ACC112 (cell line): ENCODE results near the gene TLE5.

ENCODE experiments used
- H2AFZ ChIP-seq: fragments of 200-600 bp; sonication (generic); one replicate; pipeline ENCODE4 v1.6.0; 2017; ENCODE audit warnings: antibody characterized with exemption, low read length; ENCODE audit not compliant: unreplicated experiment
- H3K27ac ChIP-seq: fragments of 200-600 bp; sonication (generic); 2 replicates; pipeline ENCODE4 v1.5.1; 2014; ENCODE audit warnings: low read depth, mild to moderate bottlenecking, antibody characterized with exemption, low read length, moderate library complexity
- H3K27me3 ChIP-seq: fragments of 200-600 bp; sonication (generic); 2 replicates; pipeline ENCODE4 v1.6.1; 2014; ENCODE audit warnings: mild to moderate bottlenecking, antibody characterized with exemption, low read length, moderate library complexity, mixed read lengths; ENCODE audit not compliant: insufficient read depth
- H3K36me3 ChIP-seq: fragments of 200-600 bp; sonication (generic); 2 replicates; pipeline ENCODE4 v1.6.1; 2016; ENCODE audit warnings: mild to moderate bottlenecking, antibody characterized with exemption, low read length, moderate library complexity, mixed read lengths; ENCODE audit not compliant: insufficient read depth
- H3K4me1 ChIP-seq: fragments of 200-600 bp; sonication (generic); one replicate; pipeline ENCODE4 v1.6.1; 2016; ENCODE audit warnings: low read length, mixed read lengths; ENCODE audit not compliant: insufficient read depth, unreplicated experiment, control insufficient read depth
- H3K4me3 ChIP-seq: fragments of 200-600 bp; sonication (generic); 2 replicates; pipeline ENCODE4 v1.5.1; 2014; ENCODE audit warnings: mild to moderate bottlenecking, low read depth, low read length
- H3K79me2 ChIP-seq: fragments of 200-600 bp; sonication (generic); one replicate; pipeline ENCODE4 v1.6.0; 2016; ENCODE audit warnings: low read length; ENCODE audit not compliant: control insufficient read depth, unreplicated experiment, insufficient read depth

TLE5 gene

DNA sequence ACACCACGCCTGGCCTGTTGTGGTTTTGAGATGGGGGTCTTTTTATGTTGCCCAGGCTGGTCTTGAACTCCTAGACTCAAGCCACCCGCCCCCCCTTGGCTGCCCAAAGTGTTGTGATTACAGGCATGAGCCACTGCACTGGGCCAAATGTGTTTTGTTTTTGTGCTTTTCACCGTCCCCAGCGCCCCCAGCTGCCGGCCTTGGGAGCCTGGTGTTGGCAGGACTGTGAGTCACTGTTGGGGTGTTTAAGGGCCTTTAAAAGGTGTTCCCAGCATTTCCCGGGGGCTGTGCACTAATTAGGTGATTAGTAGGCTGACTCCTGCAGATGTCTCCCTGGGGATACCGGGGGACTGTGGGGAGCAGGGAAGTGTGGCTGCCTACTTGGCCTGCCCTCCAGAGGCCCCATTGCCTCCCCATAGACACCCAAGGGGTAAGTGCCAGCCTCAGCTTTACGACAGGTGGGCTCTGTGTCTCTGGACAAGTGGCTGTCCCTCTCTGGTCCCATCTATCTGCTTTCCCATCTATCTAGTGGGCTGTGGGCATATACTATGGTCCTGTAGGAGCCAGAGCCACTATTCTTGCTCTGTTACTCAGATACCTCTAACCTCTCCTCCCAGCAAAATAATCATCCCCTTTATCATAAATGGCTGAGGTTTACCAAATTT lies 11.8 kb upstream of the TLE5 start:
- H3K27me3 ChIP-seq = no peaks in the 10 kb centered on the region
- no peaks in the 10 kb centered on the region for H3K36me3 ChIP-seq
- H3K79me2 ChIP-seq = no peaks in the 10 kb centered on the region
- no peak overlapping the region for H2AFZ ChIP-seq
- H3K4me3 ChIP-seq = no peak overlapping the region
- H3K4me1 ChIP-seq = no peaks in the 10 kb centered on the region
- H3K27ac ChIP-seq = no peak overlapping the region

DNA sequence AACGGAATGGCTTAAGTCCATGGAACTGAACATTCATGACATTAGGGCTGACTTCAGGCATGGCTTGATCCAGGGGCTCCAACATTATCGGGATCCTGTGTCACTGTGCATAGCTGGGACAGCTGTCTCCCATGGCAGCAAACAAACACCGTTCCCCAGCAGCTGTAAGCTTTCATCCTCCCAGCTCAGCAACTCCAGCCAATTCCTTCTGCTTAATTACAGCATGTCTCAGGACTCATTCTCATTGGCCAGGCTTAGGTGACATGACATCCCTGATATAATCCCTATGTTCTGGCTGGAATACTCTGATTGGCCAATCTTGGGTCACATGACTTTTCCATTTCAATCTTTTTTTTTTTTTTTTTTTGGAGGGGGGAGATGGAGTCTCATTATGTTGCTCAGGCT lies 10.9 kb upstream of the TLE5 start:
- Histone ChIP-seq H3K27ac (no peak overlapping the region), H3K27me3 (no peaks in the 10 kb centered on the region), H2AFZ (no peak overlapping the region), H3K36me3 (no peaks in the 10 kb centered on the region), H3K4me3 (no peak overlapping the region), H3K4me1 (no peaks in the 10 kb centered on the region), H3K79me2 (no peaks in the 10 kb centered on the region)

DNA sequence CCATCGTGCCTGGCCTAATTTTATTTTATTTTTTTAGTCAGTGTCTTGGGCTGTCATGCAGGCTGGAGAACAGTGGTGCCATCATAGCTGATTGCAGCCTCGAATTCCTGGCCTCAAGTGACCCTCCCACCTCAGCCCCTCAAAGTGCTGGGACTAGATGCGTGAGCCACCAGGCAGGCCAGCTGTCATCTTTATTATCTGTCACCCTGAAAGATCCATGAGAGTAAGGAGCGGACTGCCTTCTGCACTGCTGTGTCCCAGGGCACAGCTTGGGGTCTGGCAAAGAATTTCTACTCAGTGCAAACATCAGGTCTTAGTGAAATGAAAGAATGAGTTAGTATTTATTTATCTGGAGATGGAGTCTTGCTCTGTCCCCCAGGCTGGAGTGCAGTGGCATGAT lies 9.5 kb upstream of the TLE5 start:
- Histone ChIP-seq H2AFZ (no peak overlapping the region), H3K79me2 (no peaks in the 10 kb centered on the region), H3K36me3 (no peaks in the 10 kb centered on the region), H3K27me3 (no peaks in the 10 kb centered on the region), H3K27ac (no peak overlapping the region), H3K4me3 (no peak overlapping the region), H3K4me1 (no peaks in the 10 kb centered on the region)

DNA sequence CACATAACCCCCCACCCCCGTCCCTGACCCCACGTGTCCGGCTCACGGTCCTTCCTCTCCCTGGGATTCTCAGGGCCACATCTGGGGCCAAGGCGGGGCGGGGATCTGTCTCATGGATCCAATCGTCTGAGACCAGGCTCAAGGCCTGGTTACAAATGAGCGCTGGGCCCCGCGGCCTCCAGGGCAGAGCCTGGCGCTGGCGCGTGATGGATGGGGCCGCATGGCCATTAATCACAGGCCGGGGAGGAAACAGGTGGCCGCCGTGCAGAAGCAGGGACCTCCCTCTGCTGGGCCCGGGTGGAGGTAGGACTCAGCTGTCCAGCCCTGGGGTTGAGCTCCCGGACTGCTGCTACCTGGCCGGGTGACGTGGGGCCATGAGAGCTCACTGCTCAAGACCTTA lies 5.8 kb upstream of the TLE5 start:
- no peaks in the 10 kb centered on the region for H3K79me2 ChIP-seq
- no peak overlapping the region for H2AFZ ChIP-seq
- no peak overlapping the region for H3K27ac ChIP-seq
- no peaks in the 10 kb centered on the region for H3K36me3 ChIP-seq
- H3K27me3 ChIP-seq = no peaks in the 10 kb centered on the region
- H3K4me3 ChIP-seq = no peak overlapping the region
- no peaks in the 10 kb centered on the region for H3K4me1 ChIP-seq

DNA sequence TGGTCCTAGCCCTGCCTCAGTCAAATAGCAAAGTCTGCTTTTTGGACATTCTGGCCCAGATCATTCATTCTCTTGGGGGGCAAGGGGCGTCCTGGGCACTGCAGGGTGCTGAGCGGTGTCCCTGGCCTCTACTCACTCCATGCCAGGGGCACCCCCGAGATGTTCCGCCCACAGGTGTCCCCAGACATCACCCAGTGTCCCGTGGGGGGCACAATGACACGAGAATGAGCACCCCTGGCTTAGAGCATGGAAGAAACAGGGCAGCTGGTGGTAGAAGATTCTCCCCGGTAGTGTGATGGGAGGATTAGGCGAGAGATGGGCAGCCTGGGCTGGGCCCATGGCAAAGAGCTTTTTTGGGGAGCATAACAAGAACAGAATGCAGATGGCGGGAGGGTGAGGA lies 5.3 kb upstream of the TLE5 start:
- H3K4me1 ChIP-seq = no peaks in the 10 kb centered on the region
- H3K27me3 ChIP-seq = no peaks in the 10 kb centered on the region
- H2AFZ ChIP-seq = no peak overlapping the region
- H3K79me2 ChIP-seq = no peaks in the 10 kb centered on the region
- no peak overlapping the region for H3K4me3 ChIP-seq
- H3K36me3 ChIP-seq = no peaks in the 10 kb centered on the region
- no peak overlapping the region for H3K27ac ChIP-seq

DNA sequence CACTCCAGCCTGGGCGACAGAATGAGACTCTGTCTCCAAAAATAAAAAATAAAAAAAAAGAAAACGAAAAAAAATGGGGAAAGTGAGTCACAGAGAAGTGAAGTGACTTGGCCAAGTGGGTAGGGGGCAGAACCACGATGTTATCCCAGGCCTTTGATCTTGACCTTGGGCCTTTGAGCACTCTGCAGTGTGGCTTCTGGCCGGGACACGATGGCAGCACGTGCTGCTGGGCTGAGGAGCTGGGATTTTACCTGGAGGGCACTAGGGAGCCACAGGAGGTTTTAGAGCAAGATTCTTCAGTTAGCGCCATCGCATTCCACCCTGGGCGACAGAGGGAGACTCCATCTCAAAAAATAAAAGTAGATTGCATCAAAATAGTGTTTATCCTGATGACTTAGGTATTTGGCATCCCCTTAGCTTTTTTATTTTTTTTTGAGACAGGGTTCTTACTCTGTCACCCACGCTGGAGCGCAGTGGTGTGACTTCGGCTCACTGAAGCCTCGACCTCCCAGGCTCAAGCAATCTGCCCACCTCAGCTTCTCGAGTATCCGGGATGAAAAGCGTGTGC lies 4.3 kb upstream of the TLE5 start:
- no peak overlapping the region for H2AFZ ChIP-seq
- H3K27me3 ChIP-seq = no peaks in the 10 kb centered on the region
- H3K4me3 ChIP-seq = no peak overlapping the region
- H3K4me1 ChIP-seq = no peaks in the 10 kb centered on the region
- H3K27ac ChIP-seq = no peak overlapping the region
- H3K36me3 ChIP-seq = no peaks in the 10 kb centered on the region
- H3K79me2 ChIP-seq = peaks cover under 1% of the 10 kb centered on the region

DNA sequence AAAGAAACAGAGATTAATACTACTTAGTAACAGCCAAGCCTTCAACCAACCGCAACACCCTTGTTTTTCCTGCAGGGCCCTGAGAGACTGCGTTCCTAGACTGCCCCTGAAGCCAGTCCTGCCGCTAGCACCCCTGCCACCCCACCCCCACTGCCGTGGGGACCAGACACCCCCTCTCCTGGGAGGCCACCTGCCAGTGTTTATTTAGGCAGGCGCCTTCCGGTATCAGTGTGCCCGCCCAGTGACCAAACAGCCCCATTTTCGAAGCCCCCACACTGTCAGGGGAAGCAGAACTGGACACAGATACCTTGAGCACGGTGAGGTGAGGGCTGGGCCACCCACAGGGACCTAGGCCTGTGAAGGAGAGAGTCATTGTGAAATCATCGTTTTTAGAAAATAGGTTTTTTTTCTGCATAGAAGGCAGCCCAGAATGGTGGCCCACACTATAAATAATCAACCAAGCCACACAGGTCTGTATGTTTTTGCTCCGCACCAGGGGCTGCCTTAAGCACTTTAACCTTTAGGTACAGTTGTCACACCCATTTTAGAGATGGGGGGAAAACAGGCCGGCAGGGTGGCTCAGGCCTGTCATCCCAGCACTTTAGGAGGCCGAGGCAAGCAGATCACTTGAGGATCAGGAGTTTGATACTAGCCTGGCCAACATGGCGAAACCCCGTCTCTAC lies 3.5 kb upstream of the TLE5 start:
- Histone ChIP-seq H3K4me1 (no peaks in the 10 kb centered on the region), H3K36me3 (no peaks in the 10 kb centered on the region), H3K4me3 (no peak overlapping the region), H3K27me3 (no peaks in the 10 kb centered on the region), H3K27ac (no peak overlapping the region), H3K79me2 (peaks cover 6% of the 10 kb centered on the region), H2AFZ (no peak overlapping the region)

DNA sequence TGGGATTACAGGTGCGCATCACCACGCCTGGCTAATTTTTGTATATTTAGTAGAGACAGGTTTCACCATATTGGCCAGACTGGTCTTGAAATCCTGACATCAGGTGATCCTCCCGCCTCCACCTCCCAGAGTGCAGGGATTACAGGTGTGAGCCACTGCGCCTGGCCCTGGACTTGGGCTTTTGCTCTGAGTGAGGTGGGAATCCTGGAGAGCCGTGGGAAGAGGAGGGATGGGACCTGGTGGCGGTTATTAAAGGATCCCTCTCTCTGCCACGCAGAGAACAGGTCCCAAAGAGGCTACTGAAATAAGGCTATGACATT lies 1.7 kb upstream of the TLE5 start:
- Histone ChIP-seq H3K27ac (no peak overlapping the region), H3K4me1 (no peaks in the 10 kb centered on the region), H3K79me2 (peaks cover 16% of the 10 kb centered on the region), H3K36me3 (no peaks in the 10 kb centered on the region; the same call in 1 of the 2 replicates), H3K27me3 (no peaks in the 10 kb centered on the region), H3K4me3 (no peak overlapping the region), H2AFZ (no peak overlapping the region)

DNA sequence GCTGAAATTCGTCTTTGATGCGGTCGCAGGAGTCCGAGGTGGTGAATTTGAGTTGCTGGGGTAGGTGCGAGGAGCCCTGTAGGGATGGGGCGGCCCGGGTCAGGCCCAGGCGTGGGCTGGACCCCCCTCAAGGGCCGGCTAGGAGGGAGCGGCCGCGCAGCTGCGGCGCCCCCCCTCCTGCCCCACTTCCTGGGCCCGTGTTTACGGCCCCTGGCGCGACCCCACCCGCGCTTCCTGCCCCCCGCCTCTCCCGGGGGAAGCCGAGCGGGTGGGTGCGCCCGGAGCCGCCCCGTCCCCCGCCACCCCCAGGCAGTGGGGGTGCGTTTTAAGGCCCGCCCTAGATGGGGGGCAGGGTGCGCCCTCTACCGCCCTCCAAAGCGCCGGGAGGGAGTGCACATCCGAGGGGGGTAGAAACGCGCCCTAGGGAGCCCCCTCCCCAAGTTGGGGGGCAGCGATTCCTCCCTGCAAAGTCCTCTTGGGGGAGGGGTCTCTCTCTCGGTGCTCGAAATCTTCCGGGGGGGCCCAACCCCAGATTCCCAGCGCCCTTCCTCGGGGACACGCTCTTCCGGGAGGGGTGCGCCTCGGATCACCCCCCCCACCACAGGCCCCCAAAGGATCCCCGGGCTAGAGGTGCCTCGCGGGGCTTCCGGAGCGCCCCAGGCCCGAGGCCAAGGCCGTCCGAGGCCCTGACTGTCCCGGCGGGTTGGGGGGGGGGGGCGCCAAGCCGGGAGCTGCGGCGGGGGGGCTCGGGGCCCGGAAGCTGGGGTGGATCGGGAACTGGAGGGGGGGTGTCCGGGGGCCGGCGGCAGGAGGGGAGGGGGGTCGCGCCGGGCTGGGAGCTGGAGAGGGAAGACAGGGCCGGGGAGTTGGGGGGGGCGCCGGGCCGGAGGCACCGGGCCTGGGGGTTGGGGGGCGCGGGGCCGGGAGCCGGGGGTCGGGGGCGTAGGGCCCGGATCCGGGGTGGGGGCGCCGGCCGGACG lies 823 bp downstream of the TLE5 start:
- H3K27me3 ChIP-seq = no peaks in the 10 kb centered on the region
- H3K36me3 ChIP-seq = no peaks in the 10 kb centered on the region; the same call in 1 of the 2 replicates
- peak overlapping the region; percentile 85 for H3K4me3 ChIP-seq
- peak overlapping the region; percentile 23; the same call in 1 of the 2 replicates for H3K27ac ChIP-seq
- peaks cover 16% of the 10 kb centered on the region for H3K79me2 ChIP-seq
- no peaks in the 10 kb centered on the region for H3K4me1 ChIP-seq
- H2AFZ ChIP-seq = no peak overlapping the region

DNA sequence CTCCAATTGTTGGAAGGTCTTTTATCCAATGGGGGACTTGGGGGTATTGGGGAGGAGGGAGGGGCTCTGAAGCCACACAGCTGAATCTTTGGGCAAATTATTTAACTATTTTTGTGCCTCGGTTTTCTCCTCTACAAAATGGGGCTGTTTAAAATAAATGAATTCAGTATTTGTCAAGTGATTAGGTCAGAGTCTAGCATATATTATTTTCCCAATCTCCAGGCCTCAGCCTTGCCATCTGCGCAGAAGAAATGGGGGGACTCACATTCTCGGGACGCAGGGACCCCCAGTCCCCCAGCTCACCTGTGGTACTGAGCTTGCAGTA lies 1.5 kb downstream of the TLE5 start:
- H3K27me3 ChIP-seq = no peaks in the 10 kb centered on the region
- no peak overlapping the region for H2AFZ ChIP-seq
- H3K4me1 ChIP-seq = no peaks in the 10 kb centered on the region
- no peaks in the 10 kb centered on the region; the same call in 1 of the 2 replicates for H3K36me3 ChIP-seq
- H3K79me2 ChIP-seq = peaks cover 16% of the 10 kb centered on the region
- H3K4me3 ChIP-seq = peak overlapping the region; percentile 85
- H3K27ac ChIP-seq = no peak overlapping the region
